GM18861 (cell line): ENCODE data around the gene MYO7A.

Source experiments
- ATAC-seq: cut with Tn5 transposase; IDR thresholded peaks from one replicate; pipeline ENCODE4 v1.9.1; 2021; ENCODE audit not compliant: unreplicated experiment

The MYO7A gene

DNA sequence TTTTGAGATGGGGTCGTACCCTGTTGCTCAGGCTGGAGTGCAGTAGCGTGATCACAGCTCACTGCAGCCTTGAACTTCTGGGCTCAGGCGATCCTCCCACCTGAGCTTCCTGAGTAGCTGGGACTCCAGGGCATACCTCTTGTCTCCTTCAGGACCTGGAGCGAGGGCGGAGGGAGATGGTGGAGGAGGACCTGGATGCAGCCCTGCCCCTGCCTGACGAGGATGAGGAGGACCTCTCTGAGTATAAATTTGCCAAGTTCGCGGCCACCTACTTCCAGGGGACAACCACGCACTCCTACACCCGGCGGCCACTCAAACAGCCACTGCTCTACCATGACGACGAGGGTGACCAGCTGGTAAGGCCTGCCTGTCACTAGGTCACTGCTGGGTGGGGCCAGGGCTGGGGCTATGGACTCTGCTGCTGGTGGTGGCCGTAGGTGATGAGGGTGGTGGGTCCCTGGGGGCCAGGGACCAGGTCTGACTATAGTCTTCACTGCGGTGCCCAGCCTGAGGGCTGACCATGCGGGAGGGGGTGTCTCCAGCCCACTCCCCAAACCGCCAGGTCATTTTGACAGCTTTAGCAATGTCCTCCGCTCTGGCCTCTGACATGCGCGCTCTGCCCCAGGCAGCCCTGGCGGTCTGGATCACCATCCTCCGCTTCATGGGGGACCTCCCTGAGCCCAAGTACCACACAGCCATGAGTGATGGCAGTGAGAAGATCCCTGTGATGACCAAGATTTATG, 53.9 kb downstream of the MYO7A start:
- ATAC-seq = no peak

GRCh38 chr11:77182542-77183430, 54.7 kb downstream of the MYO7A start:
- ATAC-seq = no peak

- ATAC-seq = no peak
Observed at GRCh38 chr11:77183431-77183984, 55.5 kb downstream of the MYO7A start.

- no peak for ATAC-seq
Observed at GRCh38 chr11:77184136-77184860, 56.3 kb downstream of the MYO7A start.

GRCh38 chr11:77186302-77186701, 58.3 kb downstream of the MYO7A start:
- ATAC-seq = no peak

- no peak for ATAC-seq
Observed at GRCh38 chr11:77187111-77187750, 59.2 kb downstream of the MYO7A start.

- no peak for ATAC-seq
Observed at GRCh38 chr11:77187776-77188632, 60.0 kb downstream of the MYO7A start.

GRCh38 chr11:77188633-77189491, 60.8 kb downstream of the MYO7A start:
- ATAC-seq = no peak

DNA sequence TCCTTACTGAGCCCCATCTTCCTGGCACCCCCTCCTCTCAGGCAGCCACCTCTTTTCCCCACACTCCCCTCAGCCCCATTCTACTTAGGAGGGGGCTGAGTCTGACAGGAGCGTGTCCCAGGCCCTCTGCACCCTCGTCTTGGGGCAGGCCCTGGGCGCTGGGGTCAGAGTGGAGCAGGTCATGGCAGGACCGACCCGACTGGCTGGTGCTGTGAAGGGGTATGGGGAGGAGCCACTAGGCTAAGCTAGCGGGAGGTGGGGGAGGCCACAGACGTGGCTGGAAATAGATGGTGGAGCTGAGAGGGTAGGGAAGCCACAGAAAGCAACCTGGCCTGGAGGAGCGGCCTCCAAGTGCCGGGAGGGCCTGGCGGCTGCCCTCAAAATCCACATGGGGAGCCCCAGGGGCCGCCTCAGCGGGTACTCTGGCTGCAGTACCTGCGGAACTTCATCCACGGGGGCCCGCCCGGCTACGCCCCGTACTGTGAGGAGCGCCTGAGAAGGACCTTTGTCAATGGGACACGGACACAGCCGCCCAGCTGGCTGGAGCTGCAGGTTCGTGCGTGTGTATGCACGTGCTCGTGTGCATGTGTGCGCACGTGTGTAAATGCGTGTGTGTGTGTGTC, 61.7 kb downstream of the MYO7A start:
- no peak for ATAC-seq

GRCh38 chr11:77190331-77191075, 62.5 kb downstream of the MYO7A start:
- ATAC-seq = no peak

DNA sequence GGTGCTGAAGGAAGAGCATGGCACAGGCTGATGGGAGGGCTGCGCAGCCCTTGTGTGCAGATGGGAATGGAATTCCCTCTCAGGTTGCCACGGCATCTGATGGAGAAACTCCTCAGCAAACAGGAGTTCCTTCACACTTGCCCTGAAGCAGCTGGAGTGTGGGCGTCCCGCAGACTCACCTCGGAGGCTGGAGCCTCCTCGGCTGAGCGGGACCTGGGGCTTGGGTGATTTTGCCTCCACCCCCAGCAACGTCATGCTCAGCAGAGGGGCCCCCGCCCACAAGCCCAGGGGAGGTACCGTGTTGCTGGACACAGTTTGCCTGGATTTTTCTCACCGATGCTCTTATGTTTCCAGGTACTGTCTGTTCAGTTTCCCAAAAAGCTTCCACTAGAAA, 63.4 kb downstream of the MYO7A start:
- ATAC-seq = no peak

DNA sequence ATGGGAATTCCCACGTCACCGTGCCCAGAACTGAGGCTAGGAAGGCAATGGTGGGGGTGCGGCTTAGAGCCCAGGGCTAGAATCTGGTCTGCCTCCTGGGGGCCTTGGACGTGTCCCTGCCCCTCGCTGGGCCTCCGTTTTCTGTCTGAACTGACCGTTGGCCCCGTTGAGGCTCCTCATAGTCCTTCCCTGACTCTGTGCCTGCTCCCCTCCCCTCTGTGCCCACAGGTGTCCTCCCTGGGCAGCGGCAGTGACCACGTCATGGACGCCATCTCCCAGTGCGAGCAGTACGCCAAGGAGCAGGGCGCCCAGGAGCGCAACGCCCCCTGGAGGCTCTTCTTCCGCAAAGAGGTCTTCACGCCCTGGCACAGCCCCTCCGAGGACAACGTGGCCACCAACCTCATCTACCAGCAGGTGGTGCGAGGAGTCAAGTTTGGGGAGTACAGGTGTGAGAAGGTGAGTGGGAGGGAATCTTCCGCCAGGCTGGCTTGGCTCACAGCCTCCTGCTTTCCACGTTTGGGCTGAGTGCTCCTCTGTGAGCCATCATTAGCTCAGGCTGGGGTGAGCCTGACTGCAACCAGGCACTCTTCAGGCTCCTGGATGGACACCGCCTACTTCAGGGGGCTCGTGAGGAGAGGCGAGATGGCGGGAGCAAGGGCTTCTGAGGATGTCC, 63.9 kb downstream of the MYO7A start:
- ATAC-seq = no peak

- ATAC-seq = no peak
Observed at GRCh38 chr11:77193167-77193566, 65.1 kb downstream of the MYO7A start.

DNA sequence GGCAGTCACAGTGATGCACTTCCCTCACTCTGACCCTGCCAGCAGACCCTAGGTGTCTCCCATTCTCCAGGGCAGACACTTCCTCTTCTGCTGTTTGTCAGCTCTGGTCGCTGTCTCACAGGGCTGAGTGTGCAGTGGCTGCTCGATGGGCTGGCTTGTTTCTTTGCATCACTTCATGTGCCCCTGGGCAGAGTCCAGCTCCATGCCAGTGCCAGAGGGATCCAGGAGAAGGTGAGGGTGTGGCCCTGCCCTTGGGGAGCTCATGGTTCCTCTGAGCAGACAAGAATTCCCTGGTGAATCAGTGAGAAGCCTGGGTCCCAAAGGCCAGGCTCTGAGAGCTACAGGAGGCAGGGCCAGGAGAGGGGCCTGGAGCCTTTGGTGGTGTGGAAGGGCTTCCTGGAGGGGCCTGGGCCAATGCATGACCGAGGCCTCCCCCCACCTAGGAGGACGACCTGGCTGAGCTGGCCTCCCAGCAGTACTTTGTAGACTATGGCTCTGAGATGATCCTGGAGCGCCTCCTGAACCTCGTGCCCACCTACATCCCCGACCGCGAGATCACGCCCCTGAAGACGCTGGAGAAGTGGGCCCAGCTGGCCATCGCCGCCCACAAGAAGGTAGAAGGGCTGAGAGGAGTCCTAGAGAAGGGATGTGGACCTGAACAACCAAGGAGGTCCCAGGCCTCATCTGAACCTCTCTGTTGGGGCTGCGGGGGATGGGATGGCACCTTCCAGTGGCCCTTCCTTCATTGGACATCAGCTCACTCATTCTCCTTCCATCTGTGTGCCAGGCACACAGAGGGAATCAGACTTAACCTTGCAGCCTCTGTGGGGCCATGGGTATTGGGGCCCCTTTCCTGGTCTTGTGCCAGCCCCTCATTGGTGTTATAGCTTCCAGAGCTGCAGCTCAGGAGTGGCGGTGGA, 66.1 kb downstream of the MYO7A start:
- ATAC-seq = no peak

DNA sequence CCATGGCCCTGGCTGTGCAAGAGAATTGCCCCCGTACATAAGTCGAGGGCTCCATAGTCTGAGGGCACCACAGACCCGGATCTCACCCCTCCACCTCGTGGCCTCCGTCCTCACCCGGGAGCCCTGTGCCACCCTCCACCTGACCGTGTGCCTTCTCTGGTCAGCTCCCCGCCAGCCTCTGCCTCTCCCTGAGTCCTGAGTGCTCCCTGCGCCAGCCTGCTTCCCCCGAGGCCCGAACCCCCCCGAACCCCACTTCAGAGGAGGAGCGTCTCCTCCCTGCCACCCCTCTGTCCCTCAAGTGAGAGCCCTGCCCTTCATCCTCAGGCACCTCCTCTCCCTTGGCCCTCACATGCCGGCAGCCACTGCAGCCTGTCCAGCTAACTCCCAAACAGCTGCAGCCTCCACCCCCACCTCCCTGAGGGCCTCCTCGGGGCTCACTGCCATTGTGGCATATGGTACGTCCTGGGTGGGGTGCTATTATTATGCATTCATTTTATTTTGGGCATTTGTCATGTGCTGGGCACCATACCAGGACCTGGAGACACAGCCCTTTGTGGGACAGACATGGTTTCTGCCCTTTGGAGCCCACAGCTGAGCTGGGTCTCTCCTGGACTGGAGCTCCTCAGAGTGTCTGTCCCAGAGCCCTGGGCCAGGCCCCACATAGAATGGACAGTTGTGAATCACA, 67.2 kb downstream of the MYO7A start:
- no peak for ATAC-seq

- no peak for ATAC-seq
Observed at GRCh38 chr11:77196961-77197360, 68.9 kb downstream of the MYO7A start.
